ENCODE data around the gene LHPP.

LHPP gene

DNA sequence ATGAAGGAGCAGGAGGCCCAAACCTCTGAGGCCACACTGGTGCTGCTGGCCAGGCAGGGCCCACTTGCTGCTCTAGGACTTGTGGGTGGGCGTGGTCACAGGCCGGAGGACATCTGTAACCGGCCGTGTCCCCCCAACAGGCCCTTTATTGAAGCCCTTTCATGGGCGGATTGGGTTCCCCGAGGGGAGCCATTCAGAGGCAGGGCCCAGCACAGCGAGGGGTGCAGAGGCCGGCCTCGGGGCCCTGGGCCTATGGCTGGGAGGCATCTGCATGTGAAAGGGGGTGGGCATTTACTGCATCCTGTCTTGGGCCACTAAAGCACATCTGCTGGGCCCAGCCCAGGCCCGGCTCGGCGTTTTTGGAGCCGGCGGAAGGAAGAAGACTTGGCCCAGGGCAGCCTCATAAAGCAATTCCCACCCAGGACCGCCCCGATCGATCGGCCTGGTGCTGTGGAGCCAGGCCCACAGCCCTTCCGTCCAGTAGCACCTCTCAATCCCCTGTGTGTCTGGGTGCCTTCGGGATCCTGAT lies 8.4 kb downstream of the LHPP start:
- no peak overlapping the region for H3K4me3 ChIP-seq (ENCODE audit: low read depth, low read length)

GRCh38 chr10:124470544-124471434 lies 9.2 kb downstream of the LHPP start:
- H3K4me3 ChIP-seq (ENCODE audit: low read depth, low read length): no peak overlapping the region

DNA sequence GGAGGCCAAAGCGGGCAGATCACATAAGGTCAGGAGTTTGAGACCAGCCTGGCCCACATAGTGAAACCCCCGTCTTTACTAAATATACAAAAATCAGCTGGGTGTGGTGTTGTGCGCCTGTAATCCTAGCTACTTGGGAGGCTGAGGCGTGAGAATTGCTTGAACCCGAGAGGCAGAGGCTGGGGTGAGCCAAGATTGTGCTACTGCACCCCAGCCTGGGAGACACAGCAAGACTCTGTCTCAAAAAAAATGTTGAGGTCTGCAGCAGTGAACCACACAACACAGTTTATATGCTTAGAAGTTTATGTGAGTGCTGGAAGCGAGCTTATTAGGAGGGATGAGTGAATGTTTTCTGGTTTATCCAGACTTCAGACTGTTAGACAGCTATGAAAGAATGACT lies 10.4 kb downstream of the LHPP start:
- no peak overlapping the region for H3K4me3 ChIP-seq (ENCODE audit: low read depth, low read length)

- H3K4me3 ChIP-seq (ENCODE audit: low read depth, low read length): no peak overlapping the region
Observed at GRCh38 chr10:124473070-124473469, 11.4 kb downstream of the LHPP start.

GRCh38 chr10:124474514-124475070 lies 13.0 kb downstream of the LHPP start:
- H3K4me3 ChIP-seq (ENCODE audit: low read depth, low read length): no peak overlapping the region

DNA sequence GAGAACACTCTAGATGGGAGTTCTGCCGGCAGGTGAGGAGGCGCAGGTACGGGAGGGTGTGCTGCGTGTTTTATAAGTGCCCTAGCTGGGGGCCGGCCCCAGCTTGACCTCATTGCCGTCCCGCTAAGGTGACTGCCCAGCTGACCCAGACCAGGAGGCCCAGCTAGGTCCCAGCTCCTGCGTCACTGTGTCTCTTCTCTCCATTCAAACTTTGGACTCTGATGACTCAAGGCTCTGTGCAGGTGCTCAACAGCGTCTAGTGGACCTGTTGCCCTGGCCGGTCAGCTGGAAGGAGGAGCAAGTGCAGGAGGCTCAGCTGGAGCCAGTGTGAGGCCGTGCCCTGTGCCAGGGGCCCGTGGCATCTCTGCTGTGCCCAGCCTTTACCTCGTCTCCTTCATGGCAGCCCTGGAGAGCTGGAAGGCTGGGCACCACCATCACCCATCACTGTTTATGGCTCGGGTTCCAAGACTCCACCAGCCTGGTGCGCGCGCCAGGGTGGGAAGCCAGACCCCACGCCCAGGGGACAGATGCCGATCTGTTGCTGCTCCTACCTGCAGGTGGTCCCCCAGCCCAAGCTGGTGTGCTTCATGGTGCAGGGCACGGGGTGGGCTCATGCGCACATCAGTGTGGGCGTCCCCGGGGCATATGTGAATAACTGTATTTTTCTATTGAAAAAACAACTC lies 14.6 kb downstream of the LHPP start:
- no peak overlapping the region for H3K4me3 ChIP-seq (ENCODE audit: low read depth, low read length)

DNA sequence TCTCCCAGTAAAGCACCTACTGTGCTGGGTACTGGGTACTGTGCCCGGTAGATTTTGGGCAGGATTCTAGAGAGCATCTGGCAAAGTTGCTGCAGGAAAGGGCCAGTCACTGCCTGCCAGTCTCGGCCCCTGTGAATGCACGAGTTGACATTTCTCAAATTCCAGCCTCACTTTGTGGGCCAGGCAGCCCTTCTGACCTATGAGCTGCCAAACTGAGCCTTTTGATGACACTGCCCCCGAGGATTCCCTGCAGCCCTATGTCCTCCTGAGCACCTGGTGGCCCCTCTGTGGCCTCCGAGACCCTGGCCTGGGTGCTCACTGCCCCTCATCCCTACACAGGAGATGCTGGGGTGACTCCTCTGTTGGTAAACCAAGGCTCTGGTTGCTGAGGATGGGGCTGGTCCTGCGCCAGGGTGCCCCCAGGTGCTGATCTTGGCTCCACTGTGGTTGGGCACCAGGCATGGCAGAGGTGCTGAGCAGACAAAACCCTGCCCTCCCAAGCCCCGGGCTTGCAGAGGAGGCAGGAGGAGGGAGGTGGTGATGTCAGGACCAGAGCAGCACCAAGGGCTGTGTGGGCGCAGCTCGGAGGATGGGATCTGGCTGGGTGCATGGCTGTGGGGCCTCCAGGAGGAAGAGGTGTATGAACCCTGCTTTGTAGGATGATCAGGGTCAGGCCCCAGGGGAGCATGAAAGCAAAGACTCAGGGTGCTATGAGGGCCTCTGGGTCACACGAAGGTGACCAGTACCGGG lies 16.2 kb downstream of the LHPP start:
- H3K4me3 ChIP-seq (ENCODE audit: low read depth, low read length): no peak overlapping the region

- no peak overlapping the region for H3K4me3 ChIP-seq (ENCODE audit: low read depth, low read length)
Observed at GRCh38 chr10:124478515-124478914, 16.9 kb downstream of the LHPP start.

DNA sequence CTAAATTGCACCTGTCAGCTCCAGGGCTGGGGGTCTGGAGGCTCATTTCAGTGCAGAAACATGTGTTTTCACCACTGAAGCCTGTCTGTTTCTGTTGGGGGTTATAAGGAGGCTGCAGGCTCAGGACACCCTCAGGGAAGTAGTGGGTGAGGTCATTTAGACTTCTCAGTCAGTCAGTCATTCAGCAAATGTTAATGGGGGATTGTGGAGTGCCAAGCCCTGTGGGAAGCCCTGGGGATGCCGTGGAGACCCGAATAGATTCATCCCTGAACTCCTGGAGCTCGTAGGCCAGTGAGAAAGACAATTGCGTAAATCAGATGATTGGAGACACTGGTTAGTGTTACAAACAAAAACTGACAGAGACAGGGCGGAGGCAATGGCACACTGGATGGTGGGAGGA lies 19.2 kb downstream of the LHPP start:
- H3K4me3 ChIP-seq (ENCODE audit: low read depth, low read length): no peak overlapping the region

DNA sequence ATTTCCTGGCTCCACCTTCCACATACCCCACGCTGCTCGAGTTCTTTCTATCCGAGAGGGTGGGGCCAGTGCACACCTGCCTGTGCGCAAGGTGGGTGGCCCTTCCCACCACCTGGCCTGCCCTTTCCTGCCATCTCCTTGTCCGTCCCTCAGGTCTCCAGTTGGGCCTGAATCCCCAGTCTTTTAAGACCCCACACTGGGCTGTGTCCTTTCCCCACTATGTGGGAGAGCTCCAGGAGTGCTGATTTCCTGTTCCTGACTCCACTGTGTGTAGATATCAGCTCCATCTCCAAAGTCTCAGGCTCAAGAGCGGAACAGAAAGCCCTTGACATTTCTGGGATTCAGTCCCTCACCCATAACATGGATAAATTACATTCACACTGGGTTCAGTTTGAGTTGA lies 20.1 kb downstream of the LHPP start:
- H3K4me3 ChIP-seq (ENCODE audit: low read depth, low read length): no peak overlapping the region

GRCh38 chr10:124482236-124482800 lies 20.7 kb downstream of the LHPP start:
- no peak overlapping the region for H3K4me3 ChIP-seq (ENCODE audit: low read depth, low read length)

- no peak overlapping the region for H3K4me3 ChIP-seq (ENCODE audit: low read depth, low read length)
Observed at GRCh38 chr10:124482876-124483275, 21.3 kb downstream of the LHPP start.

DNA sequence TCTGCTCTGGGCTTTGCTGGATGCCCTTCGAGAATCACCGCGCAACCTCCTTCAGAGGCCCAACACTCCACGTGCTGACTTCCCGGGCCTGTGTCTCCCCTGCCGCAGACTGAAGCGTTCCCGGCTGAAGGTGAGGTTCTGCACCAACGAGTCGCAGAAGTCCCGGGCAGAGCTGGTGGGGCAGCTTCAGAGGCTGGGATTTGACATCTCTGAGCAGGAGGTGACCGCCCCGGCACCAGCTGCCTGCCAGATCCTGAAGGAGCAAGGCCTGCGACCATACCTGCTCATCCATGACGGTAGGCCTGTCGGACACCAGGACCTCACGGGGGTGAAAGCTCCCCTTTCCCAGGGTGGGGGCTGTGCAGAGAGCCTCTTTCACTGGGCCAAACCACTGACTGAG lies 22.4 kb downstream of the LHPP start:
- H3K4me3 ChIP-seq (ENCODE audit: low read depth, low read length): no peak overlapping the region

- H3K4me3 ChIP-seq (ENCODE audit: low read depth, low read length): no peak overlapping the region
Observed at GRCh38 chr10:124484661-124485060, 23.0 kb downstream of the LHPP start.

DNA sequence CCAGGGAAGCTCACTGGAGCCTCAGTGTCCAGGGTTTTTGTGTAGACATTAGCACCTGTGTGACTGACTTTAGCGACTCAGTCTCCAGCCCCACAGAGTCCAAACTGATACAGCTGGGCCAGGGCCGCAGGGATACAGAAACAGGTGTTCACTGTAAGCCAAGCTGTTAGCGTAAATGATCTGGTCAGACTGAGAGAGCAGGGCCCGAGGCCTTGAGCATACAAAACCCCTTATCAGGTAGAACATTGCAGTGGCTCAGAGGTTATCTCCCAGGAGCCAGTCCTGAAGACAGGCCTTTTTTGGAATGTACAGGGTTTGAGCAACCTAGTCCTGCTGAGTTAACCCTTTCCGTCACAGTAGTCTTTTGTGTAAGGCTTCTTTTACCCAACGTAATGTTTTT lies 25.0 kb downstream of the LHPP start:
- H3K4me3 ChIP-seq (ENCODE audit: low read depth, low read length): no peak overlapping the region

GRCh38 chr10:124491105-124491504 lies 29.5 kb downstream of the LHPP start:
- no peak overlapping the region for H3K4me3 ChIP-seq (ENCODE audit: low read depth, low read length)

GRCh38 chr10:124492266-124492665 lies 30.6 kb downstream of the LHPP start:
- H3K4me3 ChIP-seq (ENCODE audit: low read depth, low read length): no peak overlapping the region

- H3K4me3 ChIP-seq (ENCODE audit: low read depth, low read length): no peak overlapping the region
Observed at GRCh38 chr10:124493214-124493882, 31.7 kb downstream of the LHPP start.

GRCh38 chr10:124494046-124494807 lies 32.6 kb downstream of the LHPP start:
- no peak overlapping the region for H3K4me3 ChIP-seq (ENCODE audit: low read depth, low read length)

All from iPS-11a (cell line).